Stimulated activated CD8-positive, alpha-beta memory T cell treated with anti-CD3 and anti-CD28 coated beads, Interleukin-15, amount 100 ng/mL, for 1 hour (primary cell): ENCODE results near the gene ROMO1.
"Not testable (repeated sequence)": the region's sequence is repeated elsewhere in the genome, so short reads cannot be mapped to it uniquely, and the experiment has no call there.

Experiments
- DNase-seq: peaks from one replicate; pipeline ENCODE4 v3.0.0-alpha.2; 2020; ENCODE audit warnings: low read depth

ROMO1 gene

DNA sequence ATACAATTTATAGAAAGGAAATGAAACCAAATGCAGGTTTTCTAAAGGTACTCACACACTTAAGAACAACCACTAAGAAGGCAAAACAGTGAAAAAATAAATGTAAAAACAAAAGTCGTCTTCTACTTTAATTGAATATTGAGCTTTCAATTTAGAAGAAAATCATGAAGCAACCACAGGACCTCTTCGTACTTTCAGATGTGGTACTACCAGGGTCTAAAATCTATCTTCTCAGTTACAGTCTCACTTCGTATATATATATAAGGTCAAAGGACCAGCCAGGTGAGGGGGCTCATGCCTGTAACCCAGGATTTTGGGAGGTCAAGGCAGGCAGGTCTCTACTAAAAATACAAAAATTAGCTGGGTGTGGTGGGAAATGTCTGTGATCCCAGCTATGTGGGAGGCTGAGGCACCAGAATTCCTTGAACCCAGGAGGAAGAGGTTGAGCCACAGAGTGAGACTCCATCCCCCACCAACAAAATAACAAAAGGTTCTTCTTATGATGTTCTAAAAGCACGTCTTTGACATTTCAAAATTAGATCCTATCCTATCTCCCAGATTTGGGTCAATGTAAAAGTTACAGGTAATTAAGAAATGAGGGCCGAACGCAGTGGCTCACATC lies 12.5 kb downstream of the ROMO1 start:
- DNase-seq, result no peak

DNA sequence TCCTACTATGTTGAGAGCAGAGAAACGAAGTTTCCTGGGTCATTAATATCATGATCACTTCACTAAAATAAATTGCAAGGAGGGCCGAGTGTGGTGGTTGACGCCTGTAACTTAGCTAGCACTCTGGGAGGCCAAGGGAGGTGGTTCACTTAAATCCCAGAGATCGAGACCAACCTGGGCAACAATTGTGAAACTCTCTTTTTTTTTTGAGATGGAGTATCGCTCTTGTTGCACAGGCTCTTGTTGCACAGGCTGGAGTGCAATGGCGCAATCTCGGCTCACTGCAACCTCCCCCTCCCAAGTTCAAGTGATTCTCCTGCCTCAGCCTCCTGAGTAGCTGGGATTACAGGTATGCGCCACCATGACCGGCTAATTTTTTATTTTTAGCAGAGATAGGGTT lies 13.9 kb downstream of the ROMO1 start:
- DNase-seq, result not testable (repeated sequence)

DNA sequence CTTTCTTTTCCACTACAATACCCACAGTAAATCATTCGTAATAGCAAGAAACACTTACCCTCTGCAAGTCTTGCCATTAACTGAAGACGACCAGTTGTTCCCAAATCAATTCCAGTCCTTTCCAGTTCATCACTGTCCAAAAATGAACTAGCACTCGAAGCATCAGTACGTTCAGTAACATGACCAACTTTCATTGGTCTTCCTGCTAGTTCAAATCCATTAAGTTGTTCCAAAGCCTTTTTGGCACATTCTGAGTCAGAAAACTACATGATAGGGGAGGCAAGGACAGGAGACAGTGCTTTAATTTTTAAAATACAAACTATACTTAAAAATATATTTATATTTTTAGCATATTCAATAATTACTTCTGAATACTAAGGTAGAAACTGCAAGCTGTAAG lies 14.9 kb downstream of the ROMO1 start:
- no peak for DNase-seq

DNA sequence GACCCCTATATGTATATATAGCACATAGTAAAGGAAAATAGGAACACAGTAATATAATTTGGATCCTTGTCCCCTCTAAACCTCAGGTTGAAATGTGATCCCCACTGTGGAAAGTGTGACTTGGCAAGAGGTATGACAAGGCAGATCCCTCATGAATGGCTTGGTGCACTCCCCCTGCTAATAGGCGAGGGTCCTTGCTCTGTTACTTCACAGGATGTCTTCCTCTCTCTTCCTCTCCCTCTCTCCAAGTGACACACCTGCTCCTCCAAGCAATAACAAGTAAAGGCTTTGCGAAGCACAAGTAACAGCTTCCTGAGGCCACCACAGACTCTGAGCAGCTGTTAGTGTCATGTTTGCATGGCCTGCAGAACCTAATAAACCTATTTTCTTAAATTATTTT lies 16.4 kb downstream of the ROMO1 start:
- no peak for DNase-seq

DNA sequence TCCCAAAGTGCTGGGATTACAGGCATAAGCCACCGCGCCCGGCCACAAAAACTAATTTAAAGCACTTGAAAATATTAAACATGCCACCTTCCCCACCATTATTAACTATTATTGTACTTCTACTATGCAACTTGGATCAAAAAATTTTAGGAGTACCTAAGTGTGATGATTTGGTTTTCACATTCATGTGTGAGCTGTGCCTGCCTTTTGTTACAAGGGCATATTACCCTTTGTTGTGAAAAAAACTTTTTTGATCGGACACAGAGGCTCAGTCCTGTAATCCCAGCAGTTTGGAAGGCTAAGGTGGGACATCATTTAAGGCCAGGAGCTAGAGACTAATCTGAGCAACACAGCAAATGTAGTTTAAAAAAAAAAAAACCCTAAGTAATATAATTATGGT lies 17.1 kb downstream of the ROMO1 start:
- DNase-seq, result no peak

DNA sequence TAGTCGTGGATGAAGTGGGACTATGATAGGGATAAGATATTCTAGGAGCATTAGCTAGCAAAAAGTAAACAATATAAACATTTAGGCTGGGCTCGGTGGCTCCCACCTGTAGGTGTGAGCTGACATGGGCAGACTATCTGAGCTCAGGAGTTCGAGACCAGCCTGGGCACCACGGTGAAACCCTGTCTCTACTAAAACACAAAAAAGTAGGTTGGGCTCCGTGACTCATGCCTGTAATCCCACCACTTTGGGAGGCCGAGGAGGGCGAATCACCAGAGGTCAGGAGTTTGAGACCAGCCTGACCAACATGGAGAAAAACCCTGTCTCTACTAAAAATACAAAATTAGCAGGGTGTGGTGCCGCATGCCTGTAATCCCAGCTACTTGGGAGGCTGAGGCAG lies 19.1 kb downstream of the ROMO1 start:
- DNase-seq, result not testable (repeated sequence)

DNA sequence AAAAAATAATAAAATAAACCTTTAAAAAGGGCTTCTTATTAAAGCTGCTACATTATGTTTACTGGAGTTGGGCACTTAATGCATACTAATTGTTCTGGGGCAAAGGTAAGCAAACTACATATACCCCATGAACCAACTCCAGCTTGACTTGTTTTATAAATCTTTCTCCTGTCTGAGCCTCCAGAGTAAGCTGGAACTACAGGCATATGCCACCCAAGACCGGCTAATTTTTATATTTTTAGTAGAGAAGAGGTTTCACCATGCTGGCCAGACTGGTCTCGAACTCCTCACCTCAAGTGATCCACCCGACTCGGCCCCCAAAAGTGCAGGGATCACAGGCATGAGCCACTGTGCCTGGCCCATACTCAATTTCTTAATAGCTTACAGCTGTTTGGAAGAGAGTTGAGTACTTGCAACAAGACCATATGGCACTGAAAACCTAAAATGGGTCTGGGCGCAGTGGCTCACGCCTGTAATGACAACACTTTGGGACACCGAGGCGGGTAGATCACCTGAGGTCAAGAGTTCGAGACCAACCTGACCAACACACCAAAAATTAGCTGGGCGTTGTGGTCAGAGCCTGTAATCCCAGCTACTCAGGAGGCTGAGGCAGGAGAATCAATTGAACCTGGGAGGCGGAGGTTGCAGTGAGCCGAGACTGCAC lies 19.9 kb downstream of the ROMO1 start:
- no peak for DNase-seq

DNA sequence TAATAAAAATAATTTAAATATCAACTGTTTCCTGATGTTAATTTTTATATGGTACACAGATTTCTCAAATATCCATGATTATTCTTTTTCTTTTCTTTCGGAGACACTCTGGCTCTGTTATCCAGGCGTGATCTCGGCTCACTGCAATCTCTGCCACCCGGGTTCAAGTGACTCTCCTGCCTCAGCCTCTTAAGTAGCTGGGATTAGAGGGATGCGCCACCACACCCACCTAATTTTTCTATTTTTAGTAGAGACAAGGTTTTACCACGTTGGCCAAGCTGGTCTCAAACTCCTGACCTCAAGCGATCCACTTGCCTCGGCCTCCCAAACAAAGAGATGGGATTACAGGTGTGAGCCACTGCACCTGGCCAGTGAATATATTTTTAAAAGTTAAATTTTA lies 20.5 kb downstream of the ROMO1 start:
- DNase-seq, result no peak

DNA sequence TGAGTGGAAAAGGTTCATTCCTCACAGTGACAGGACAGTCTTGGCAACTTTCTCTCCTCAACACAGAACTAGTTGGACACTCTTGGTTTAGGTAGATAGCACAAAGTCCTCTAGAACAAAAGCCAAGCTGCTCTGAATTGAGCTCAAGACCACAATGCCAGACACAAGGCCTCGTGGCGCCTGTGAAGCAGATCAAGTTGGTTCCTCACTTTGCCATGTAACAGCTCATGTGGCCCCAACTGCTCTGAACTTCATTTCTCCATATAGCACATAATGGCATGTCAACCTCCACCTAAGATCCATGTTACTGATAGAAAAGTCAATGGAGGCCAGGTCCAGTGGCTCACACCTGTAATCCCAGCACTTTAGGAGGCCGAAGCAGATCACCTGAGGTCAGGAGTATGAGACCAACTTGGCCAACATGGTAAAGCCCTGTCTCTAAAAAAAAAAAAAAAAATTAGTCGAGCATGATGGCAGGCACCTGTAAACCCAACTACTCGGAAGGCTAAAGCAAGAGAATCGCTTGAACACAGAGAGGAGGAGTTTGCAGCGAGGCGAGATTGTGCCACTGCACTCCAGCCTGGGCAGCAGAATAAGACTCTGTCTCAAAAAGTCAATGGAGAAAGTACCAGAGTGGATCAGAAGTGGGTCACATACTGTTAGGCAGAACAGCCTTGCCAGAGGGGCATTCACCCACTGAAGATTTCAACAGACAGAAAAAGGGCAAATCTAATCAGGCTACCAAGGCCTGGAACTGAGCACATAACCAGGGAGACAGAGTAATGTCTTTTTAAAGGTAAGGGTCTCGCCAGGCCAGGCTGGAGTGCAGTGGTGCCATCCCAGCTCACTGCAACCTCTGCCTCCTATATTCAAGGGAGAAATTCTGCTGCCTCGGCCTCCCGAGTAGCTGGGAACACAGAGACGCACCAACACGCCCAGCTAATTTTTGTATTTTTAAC lies 21.2 kb downstream of the ROMO1 start:
- no peak for DNase-seq

DNA sequence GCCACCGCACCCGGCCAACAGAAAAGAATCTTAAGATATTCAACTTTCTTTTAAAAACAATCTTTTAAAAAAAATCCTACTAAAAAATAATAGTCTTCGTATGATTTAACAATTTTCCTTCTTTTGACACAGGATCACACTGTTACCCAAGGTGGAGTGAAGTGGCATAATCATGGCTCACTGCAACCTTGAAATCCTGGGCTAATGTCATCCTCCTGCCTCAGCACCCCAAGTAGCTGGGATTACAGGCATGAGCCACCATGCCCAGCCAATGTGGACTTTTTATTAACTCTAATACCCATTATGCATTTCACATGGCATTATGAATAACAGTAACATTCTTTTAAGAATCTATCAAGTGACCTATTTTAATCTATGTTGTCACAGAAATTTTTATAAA lies 22.0 kb downstream of the ROMO1 start:
- no peak for DNase-seq

DNA sequence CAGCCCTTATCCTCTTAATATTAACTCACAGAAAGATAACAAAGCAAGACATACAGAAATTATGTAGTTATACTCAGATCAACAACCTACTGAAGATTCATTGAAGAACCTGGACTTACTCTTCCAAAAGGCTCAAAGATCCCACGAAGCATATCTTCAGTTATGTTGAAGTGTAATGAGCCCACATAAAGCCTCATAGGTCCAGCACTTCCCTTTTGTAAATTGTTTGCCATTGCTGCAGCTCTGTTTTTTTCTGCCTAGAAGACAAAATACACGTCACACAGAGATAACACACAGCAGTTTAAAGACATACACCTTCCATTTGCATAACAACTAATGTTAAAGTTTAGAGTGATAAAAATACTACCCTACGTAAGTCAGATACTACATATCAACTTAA lies 22.4 kb downstream of the ROMO1 start:
- no peak for DNase-seq

DNA sequence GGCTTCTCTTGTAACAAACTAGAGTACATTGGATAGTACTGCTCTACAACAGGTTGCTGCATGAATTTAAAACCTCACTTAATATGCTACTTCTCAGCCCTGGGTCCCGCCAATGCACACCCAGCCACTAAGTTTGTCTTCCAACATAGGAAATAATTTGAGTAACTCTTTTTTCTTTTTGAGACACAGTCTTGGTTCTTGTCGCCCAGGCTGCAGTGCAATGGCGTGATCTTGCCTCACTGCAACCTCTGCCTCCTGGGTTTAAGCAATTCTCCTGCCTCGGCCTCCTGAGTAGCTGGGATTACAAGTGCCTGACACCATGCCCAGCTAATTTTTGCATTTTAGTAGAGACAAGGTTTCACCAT lies 24.1 kb downstream of the ROMO1 start:
- DNase-seq, result not testable (repeated sequence)

DNA sequence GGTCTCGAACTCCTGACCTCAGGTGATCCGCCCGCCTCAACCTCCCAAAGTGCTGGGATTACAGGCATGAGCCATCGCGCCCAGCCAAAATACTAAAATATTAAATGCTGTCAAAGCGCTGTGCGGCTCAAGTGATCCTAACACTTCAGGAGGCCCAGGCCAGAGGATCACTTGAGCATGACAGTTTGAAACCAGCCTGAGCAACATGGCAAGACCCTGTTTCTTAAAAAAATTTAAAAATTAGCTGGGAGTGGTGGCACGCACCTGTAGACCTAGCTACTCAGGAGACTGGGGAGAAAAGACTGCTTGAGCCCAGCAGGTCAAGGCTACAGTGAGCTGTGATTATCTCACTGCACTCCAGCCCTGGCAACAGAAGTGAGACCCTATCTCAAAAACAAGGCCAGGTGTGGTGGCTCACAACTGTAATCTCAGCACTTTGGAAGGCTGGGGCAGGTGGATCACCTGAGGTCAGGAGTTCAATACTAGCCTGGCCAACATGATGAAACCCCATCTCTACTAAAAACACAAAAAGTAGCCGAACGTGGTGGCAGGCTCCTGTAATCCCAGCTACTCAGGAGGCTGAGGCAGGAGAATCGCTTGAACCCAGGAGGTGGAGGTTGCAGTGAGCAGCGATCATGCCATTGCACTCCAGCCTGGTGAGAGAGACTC lies 24.6 kb downstream of the ROMO1 start:
- DNase-seq, result not testable (repeated sequence)

DNA sequence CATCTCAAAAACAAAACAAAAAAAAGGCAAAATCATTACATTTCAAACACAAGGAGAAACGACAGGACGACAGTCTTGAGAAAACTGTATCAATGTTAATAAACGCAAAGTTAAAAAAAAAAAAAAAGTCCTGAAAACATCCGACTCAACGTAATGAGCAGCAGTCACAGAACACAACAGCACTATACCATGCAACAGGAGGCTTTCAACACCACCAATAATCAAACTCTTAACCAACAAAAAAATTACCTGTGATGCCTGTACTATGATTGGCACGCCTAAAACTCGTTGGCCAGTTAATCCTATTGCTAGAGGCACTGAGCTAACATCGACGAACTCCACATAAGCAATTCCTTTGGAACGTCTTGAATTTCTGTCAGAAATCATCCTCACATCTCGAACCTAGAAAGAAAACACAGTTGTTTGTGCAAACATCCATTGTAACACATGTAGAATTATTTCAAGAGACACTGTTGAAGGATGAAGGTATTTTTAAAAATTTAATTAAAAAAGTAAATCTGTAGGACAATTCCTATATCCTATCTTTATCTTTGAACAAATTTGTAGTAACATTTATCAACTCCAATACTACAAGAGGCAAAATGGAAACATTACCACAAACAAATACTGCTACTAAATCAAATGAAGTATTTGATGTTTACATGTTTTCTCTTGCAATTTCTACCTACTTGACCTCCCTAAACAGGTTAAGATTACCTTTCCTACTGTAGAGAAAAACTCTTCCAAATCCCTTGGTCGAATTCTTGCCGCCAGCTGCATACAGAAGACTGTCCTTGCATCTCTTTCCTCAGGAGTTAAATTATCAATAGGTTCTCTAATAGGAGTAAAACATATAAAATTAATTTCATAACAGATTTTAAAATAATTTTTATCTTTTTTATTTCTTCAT lies 25.4 kb downstream of the ROMO1 start:
- no peak for DNase-seq

DNA sequence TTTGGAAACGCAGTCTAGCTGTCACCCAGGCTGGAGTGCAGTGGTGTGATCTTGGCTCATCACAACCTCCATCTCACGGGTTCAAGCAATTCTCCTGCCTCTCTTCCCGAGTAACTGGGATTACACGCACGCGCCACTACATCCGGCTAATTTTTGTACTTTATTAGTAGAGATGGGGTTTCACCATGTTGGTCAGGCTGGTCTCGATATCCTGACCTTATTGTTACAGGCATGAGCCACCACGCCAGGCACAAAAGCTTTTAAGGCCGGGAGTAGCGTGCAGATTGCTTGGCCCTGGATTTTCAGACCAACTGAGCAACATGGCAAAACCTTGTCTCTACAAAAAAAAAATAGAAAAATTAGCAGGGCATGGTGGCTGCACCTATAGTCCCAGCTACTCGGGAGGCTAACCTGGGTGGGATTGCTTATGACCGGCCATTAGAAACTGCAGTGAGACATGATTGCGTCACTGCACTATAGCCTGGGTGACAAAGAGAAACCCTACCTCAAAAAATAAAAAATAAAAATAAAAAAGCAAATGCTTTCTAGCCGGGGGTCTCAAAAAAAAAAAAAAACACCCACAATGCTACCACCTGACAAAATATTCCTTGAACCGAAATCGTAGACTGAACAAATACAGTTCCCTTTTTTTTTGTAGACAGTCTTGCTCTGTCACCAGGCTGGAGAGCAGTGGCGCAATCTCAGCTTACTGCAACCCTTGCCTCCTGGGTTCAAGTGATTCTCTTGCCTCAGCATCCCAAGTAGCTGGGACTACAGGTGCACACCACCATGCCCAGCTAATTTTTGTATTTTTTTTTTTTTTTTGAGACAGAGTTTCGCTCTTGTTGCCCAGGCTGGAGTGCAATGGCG lies 27.9 kb downstream of the ROMO1 start:
- DNase-seq, result no peak

DNA sequence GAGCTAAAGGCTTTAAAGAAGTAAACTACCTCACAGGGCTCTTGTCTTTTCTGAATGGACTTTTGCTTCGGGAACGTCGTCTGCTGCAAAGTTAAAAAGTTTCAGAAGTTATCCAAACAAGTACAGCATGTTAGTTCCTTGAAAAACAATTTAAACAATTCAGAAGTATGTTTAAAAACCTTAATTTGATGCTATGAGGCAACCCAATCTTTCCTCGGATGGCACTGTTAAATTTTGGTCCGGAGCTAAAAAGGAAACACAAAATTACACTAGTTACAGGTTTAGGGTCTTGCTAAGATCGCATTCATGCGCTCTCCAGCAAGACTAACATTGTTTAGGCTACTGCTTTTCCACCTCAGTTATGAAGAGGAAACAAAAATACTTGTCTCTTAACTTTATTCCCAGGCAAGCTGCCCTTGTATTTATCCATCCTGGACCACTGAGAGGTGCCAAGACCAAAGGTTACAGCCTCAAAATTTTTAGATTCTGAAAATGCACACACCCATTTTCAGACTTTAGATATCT lies 30.1 kb downstream of the ROMO1 start:
- DNase-seq, result no peak

DNA sequence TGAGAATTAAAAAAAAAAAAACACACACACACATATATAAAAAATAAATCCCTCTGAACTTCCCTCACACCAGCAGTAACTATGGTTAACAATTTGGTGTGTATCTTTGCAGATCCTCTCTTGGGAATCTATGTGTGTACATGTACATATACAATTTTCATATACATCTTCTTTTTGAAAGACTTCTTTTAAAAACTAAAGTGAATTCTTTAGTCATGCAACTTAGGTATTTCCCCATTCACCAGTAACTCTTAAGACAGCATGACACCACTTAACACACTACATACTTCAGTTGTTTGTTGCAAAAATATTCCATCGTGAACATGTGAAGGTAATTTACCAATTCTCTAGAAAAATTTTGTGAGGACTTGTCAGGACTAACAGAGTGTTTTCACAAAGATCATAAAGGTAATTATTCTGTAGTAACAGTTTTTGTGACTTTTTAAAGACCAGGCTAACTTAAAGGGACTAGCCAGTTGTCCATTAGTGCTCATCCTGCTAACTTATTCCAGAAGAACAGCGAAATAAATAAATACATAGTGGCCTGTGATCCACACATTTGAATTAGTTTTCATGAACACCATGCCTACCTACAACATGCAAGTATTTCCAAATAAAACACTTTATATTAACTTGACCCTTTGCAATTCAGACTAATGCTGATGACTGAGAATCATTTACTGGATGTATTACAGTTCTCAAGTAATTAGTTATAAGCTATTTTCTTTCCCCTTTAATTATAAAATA lies 30.8 kb downstream of the ROMO1 start:
- no peak for DNase-seq

DNA sequence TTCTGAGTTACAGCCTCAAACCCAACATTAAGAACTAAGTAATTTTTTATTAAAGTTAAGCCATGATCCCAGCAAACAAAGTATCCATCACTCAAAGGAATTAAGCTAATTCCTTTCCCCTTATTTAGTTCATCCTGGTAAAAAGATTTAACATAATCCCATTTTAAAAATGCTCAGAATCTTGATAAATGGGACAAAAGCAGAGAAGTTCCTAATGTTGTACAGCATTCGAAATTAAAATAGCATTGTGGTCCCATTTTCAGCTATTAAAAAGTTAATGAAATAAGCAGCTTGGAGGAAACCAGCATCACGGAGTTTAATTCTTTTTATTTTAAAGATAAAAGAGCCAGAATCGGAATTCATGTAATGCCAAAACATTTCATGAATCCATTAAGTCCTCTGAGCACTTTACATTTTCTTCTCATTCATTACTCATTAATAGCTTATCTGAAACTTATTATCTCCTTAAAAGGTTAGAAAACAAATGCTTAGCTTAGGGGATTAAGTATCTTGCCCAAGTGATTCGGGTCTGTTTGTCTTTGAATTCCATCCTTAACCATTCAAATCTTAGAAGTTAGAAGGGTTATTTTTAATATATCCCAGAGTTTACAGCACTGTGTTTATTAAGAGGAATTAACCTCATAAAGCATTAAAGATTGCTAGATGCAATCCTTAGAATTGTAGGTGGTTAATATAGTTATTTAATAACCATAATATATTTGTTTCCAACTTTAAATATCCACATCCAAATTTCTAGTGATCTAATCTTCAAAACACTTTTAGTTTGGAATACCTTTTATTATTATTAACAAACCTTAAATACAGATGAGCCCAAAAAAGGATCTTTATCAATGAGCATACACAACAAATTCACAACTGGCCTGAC lies 31.6 kb downstream of the ROMO1 start:
- DNase-seq, result no peak

DNA sequence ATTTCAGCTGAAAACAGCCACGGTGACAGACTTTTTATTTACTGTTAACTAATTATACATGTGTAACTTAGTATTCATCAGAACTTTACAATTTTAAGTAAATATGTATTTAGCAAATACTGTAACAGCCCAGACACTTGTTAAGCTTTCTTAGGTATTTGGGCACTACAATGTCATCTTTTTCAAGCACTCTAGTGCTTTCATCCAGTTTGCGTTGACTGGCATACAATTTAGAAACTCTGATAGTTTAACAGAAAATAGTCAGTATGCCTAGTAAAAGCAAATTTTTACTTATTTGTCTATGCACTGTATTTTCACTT lies 32.2 kb downstream of the ROMO1 start:
- DNase-seq, result no peak
